HepG2 (cell line): ENCODE measurements around the gene SLC22A5. TPM values are rescaled to one million over a fixed set of nuclear protein-coding genes. Genes with fewer than 3 reads are reported as not detected.

Experiments
- ATAC-seq: fragments of 200-7000 bp; cut with Tn5 transposase; 3 replicates; pipeline ENCODE4 v1.9.1; 2020; ENCODE audit warnings: mild to moderate bottlenecking, moderate library complexity
- BruUV-seq: library from RNA; stranded (reverse); fragments of 400-500 nt; replicated peaks from 2 replicates; lab custom pipeline; 2021; lab: Mats Ljungman, UMichigan
- CTCF ChIA-PET: fragments of 300-600 bp; formaldehyde crosslinking; extraction: SDS; loops from one replicate; lab custom pipeline; 2021; ENCODE audit warnings: low total read pairs, inconsistent platforms, low intra/inter-chr PET ratio; lab: Yijun Ruan, JAX
- POLR2A ChIA-PET: fragments of 350-600 bp; sonication (Branson Sonifier 250); formaldehyde crosslinking; loops from one replicate; lab custom pipeline; 2020; ENCODE audit warnings: antibody characterized with exemption, inconsistent platforms; lab: Yijun Ruan, JAX
- DNase-seq: peaks from one replicate; pipeline ENCODE4 v3.0.0-alpha.2; 2015; ENCODE audit warnings: low spot score
- FAIRE-seq: peaks from 3 replicates; lab custom pipeline; 2011; peaks lifted over from hg19 to GRCh38; lab: Jason Lieb, UNC
- H2AFZ ChIP-seq: one replicate; pipeline ENCODE4 v1.6.1; 2011; ENCODE audit warnings: low read length, inconsistent platforms
- H3K27ac ChIP-seq: fragments of 300-600 bp; 3 replicates; pipeline ENCODE4 v1.8.0; 2011; ENCODE audit warnings: mixed run types, mild to moderate bottlenecking, mixed read lengths, low read length, inconsistent platforms; ENCODE audit not compliant: insufficient read depth; ENCODE audit errors: extremely low read length
- H3K27me3 ChIP-seq, 2 experiments: fragments of 200-600 bp in 1 of 2; 2 replicates in 1 of 2; 3 replicates in 1 of 2; pipeline versions ENCODE4 v1.6.0 to v1.8.0; 2011; ENCODE audit warnings: low read length in 2 of 2, mild to moderate bottlenecking in 2 of 2, moderate library complexity in 2 of 2, inconsistent platforms in 1 of 2; ENCODE audit not compliant: insufficient read depth in 2 of 2, control insufficient read depth in 1 of 2
- H3K36me3 ChIP-seq, 2 experiments: fragments of 200-600 bp in 1 of 2; replicated peaks in 1 of 2; 2 replicates in 1 of 2; 3 replicates in 1 of 2; pipeline versions ENCODE4 v1.5.1 to v1.8.0; 2011; ENCODE audit warnings: low read length in 2 of 2, inconsistent platforms in 1 of 2; ENCODE audit not compliant: insufficient read depth in 2 of 2, control insufficient read depth in 1 of 2
- H3K4me1 ChIP-seq: 2 replicates; pipeline ENCODE4 v1.5.1; 2012; ENCODE audit warnings: low read length, inconsistent platforms; ENCODE audit not compliant: insufficient read depth
- H3K4me2 ChIP-seq: 2 replicates; pipeline ENCODE4 v1.6.0; 2011; ENCODE audit warnings: low read depth, low read length, inconsistent platforms
- H3K4me3 ChIP-seq, 3 experiments: fragments of 200-600 bp in 1 of 3; sonication (generic), shearing (Covaris generic) in 1 of 3; replicated peaks in 1 of 3; 2 replicates each; pipeline ENCODE4 v1.5.1; 2011 to 2016; ENCODE audit warnings: low read length in 3 of 3, inconsistent platforms in 2 of 3, low read depth in 2 of 3, mild to moderate bottlenecking in 2 of 3, control low read depth in 1 of 3, mixed read lengths in 1 of 3; ENCODE audit not compliant: insufficient read depth in 1 of 3
- H3K79me2 ChIP-seq: one replicate; pipeline ENCODE4 v1.6.1; 2011; ENCODE audit warnings: low read length, inconsistent platforms; ENCODE audit not compliant: insufficient read depth
- H3K9ac ChIP-seq: 2 replicates; pipeline ENCODE4 v1.6.0; 2011; ENCODE audit warnings: mild to moderate bottlenecking, low read depth, low read length, inconsistent platforms; ENCODE audit not compliant: insufficient read depth
- H3K9me3 ChIP-seq: 2 replicates; pipeline ENCODE4 v1.5.1; 2012; ENCODE audit warnings: mild to moderate bottlenecking, low read length
- H4K20me1 ChIP-seq: 2 replicates; pipeline ENCODE4 v1.6.0; 2011; ENCODE audit warnings: inconsistent platforms, mild to moderate bottlenecking, low read length, moderate library complexity; ENCODE audit not compliant: insufficient read depth
- AHDC1 ChIP-seq: sonication (generic); formaldehyde crosslinking; IDR thresholded peaks from 2 replicates; pipeline ENCODE4 v1.5.1; 2020; ENCODE audit warnings: mild to moderate bottlenecking, missing genetic modification reagents, borderline replicate concordance
- ARID2 ChIP-seq: sonication (generic); formaldehyde crosslinking; IDR thresholded peaks from 2 replicates; pipeline ENCODE4 v1.8.1; 2022; ENCODE audit warnings: mild to moderate bottlenecking, missing genetic modification reagents, borderline replicate concordance
- FOXJ3 ChIP-seq: sonication (generic); formaldehyde crosslinking; IDR thresholded peaks from 2 replicates; pipeline ENCODE4 v1.4.0; 2020; ENCODE audit warnings: missing genetic modification reagents, mild to moderate bottlenecking, borderline replicate concordance
- THAP11 ChIP-seq: IDR thresholded peaks from 2 replicates; pipeline ENCODE4 v1.6.1; 2016; ENCODE audit warnings: missing biosample characterization, missing genetic modification reagents
- THAP8 ChIP-seq: sonication (generic); formaldehyde crosslinking; IDR thresholded peaks from 2 replicates; pipeline ENCODE4 v1.5.1; 2020; ENCODE audit warnings: missing genetic modification reagents, mild to moderate bottlenecking, borderline replicate concordance
- ZFP82 ChIP-seq: sonication (generic); formaldehyde crosslinking; IDR thresholded peaks from 2 replicates; pipeline ENCODE4 v1.5.1; 2020; ENCODE audit warnings: mild to moderate bottlenecking, missing genetic modification reagents, borderline replicate concordance
- ZNF281 ChIP-seq: sonication (generic); formaldehyde crosslinking; IDR thresholded peaks from 2 replicates; pipeline ENCODE4 v1.4.0; 2020; ENCODE audit warnings: missing genetic modification reagents, borderline replicate concordance
- ZNF563 ChIP-seq: sonication (generic); formaldehyde crosslinking; IDR thresholded peaks from 2 replicates; pipeline ENCODE4 v1.8.0; 2022; ENCODE audit warnings: mild to moderate bottlenecking, moderate library complexity, missing genetic modification reagents
- ZNF770 ChIP-seq: sonication (generic); formaldehyde crosslinking; IDR thresholded peaks from 2 replicates; pipeline ENCODE4 v1.5.0; 2020; ENCODE audit warnings: mild to moderate bottlenecking, missing genetic modification reagents
- ZNF891 ChIP-seq: sonication (generic); formaldehyde crosslinking; IDR thresholded peaks from 2 replicates; pipeline ENCODE4 v1.5.0; 2020; ENCODE audit warnings: mild to moderate bottlenecking, missing genetic modification reagents
- WGBS: methylation state at CpG from one replicate; pipeline ENCODE4 v1.1.6; 2017; ENCODE audit warnings: low lambda C conversion rate; 5-methylcytosine and 5-hydroxymethylcytosine counted together
- in situ Hi-C: cut with HindIII; loops from 2 replicates; pipeline ENCODE4 v1.10.0; 2017; ENCODE audit warnings: low pct_unique_long_range_greater_than_20kb; ENCODE audit not compliant: extremely low pct_ligation_motif_present
- intact Hi-C: fragments of 100-400 bp; cut with micrococcal nuclease; formaldehyde crosslinking; loops from one replicate; pipeline ENCODE4 v1.10.0; 2022; ENCODE audit not compliant: unreplicated experiment
- polyA plus RNA-seq, 8 experiments: library from polyadenylated mRNA; depleted of rRNA in 3 of 8; stranded (reverse) in 7 of 8; unstranded in 1 of 8; fragments of >200 nt; fragmentation: Illumina TruSeq in 4 of 8; extraction: Trizol in 4 of 8; gene quantifications; 2 replicates each; pipeline versions ENCODE4 v1.2.1 to v1.2.3, GENCODE V29; 2011 to 2016; ENCODE audit warnings: low read depth in 4 of 8, missing spikeins in 1 of 8, mixed read lengths in 1 of 8; ENCODE audit not compliant: insufficient read depth in 1 of 8
- total RNA-seq, 5 experiments: library from RNA; depleted of rRNA; stranded (reverse); fragments of >200 nt; fragmentation: Illumina TruSeq; extraction: Trizol; gene quantifications; 2 replicates each; pipeline ENCODE4 v1.2.3, GENCODE V29; 2016; ENCODE audit warnings: low read depth in 1 of 5

SLC22A5 gene
- total and polyA plus RNA-seq, 2 of the 13 experiments (the other 11 are each of a cell fraction or from before 2014, with no cell fraction given): 7.1 to 15.1 TPM

- H3K9ac ChIP-seq: peak overlapping the region; percentile 86
- H3K4me1 ChIP-seq: peaks cover 40% of the 10 kb centered on the region
- H3K27me3 ChIP-seq: no peaks in the 10 kb centered on the region
- no peaks in the 10 kb centered on the region for H3K9me3 ChIP-seq
- no peak for FAIRE-seq
- H3K4me2 ChIP-seq: peak overlapping the region; percentile 99
- no peaks in the 10 kb centered on the region; a peak in 2 of 5 replicates for H3K36me3 ChIP-seq
- peak overlapping the region; percentile 1 for H2AFZ ChIP-seq
- 22% methylated on average over 5 of the region's 34 CpGs for WGBS
- H4K20me1 ChIP-seq: no peaks in the 10 kb centered on the region
- in situ Hi-C loops (no loop called here), intact Hi-C loops (no loop called here)
- BruUV-seq: no TSS peak
- ATAC-seq: peak; percentile 37
- peaks cover 3% of the 10 kb centered on the region for H3K79me2 ChIP-seq
- H3K4me3 ChIP-seq: peak overlapping the region; percentile 71 to 84 (median 77)
- H3K27ac ChIP-seq: peak overlapping the region; percentile 91
- POLR2A ChIA-PET: interaction anchor here (1.0 to 2.4 kb wide), 11 partner anchors 8 to 143 kb away, joined by 3 to 51 read pairs (median 5); partner anchors contain the start of genes P4HA2 and SLC22A4
- no peak for DNase-seq
- CTCF ChIA-PET: no interaction called here
- TF ChIP-seq ZNF281 (CRISPR knock-in tag) (peak; percentile 55), ARID2 (CRISPR knock-in tag) (no peak; the same call in 1 of the 2 replicates), ZNF770 (CRISPR knock-in tag) (no peak), THAP8 (CRISPR knock-in tag) (no peak), AHDC1 (CRISPR knock-in tag) (no peak), THAP11 (no peak), FOXJ3 (CRISPR knock-in tag) (no peak), ZFP82 (CRISPR knock-in tag) (0 out of 2 replicates have a peak, but pooled peaks have one; percentile 3), ZNF891 (no peak; the same call in 1 of the 2 replicates), ZNF563 (CRISPR knock-in tag) (no peak)
These were observed 866 bp downstream of the SLC22A5 start for GRCh38 chr5:132370181-132370970.
